ENCODE data around the gene TYW3.
A peak's percentile ranks its signal among the peaks of the same experiment; 100 is the strongest.
"Not testable (repeated sequence)": the region's sequence is repeated elsewhere in the genome, so short reads cannot be mapped to it uniquely, and the experiment has no call there.

Gene TYW3

GRCh38 chr1:74731399-74732052 is 1.4 kb upstream of the TYW3 start:
- no peak for DNase-seq

- not testable (repeated sequence) for DNase-seq
These were observed 643 bp upstream of the TYW3 start for GRCh38 chr1:74732071-74732946.

- peak; percentile 39 for DNase-seq
These were observed 892 bp downstream of the TYW3 start for GRCh38 chr1:74733604-74734484.

GRCh38 chr1:74737333-74737732 is 4.4 kb downstream of the TYW3 start:
- no peak for DNase-seq

- not testable (repeated sequence) for DNase-seq
These were observed 7.5 kb downstream of the TYW3 start for GRCh38 chr1:74740307-74740980.

GRCh38 chr1:74745247-74745646 is 12.3 kb downstream of the TYW3 start:
- DNase-seq = not testable (repeated sequence)

GRCh38 chr1:74748960-74749359 is 16.0 kb downstream of the TYW3 start:
- DNase-seq = no peak

GRCh38 chr1:74753104-74753503 is 20.2 kb downstream of the TYW3 start:
- DNase-seq = no peak

GRCh38 chr1:74755475-74755874 is 22.5 kb downstream of the TYW3 start:
- DNase-seq = no peak

- DNase-seq = not testable (repeated sequence)
These were observed 23.7 kb downstream of the TYW3 start for GRCh38 chr1:74756650-74757049.

GRCh38 chr1:74763807-74764206 is 30.9 kb downstream of the TYW3 start:
- DNase-seq = no peak

- no peak for DNase-seq
These were observed 33.6 kb downstream of the TYW3 start for GRCh38 chr1:74766579-74766978.

GRCh38 chr1:74767490-74767889 is 34.5 kb downstream of the TYW3 start:
- DNase-seq = no peak

- no peak for DNase-seq
These were observed 39.1 kb downstream of the TYW3 start for GRCh38 chr1:74771913-74772515.

GRCh38 chr1:74772945-74773344 is 40.0 kb downstream of the TYW3 start:
- DNase-seq = no peak

- no peak for DNase-seq
These were observed 40.6 kb downstream of the TYW3 start for GRCh38 chr1:74773582-74773981.

GRCh38 chr1:74775735-74776134 is 42.8 kb downstream of the TYW3 start:
- DNase-seq = no peak

- DNase-seq = no peak
These were observed 44.6 kb downstream of the TYW3 start for GRCh38 chr1:74777525-74777924.

GRCh38 chr1:74779750-74780149 is 46.8 kb downstream of the TYW3 start:
- DNase-seq = no peak

- no peak for DNase-seq
These were observed 47.6 kb downstream of the TYW3 start for GRCh38 chr1:74780594-74780993.

GRCh38 chr1:74785944-74786343 is 53.0 kb downstream of the TYW3 start:
- no peak for DNase-seq

GRCh38 chr1:74790453-74790852 is 57.5 kb downstream of the TYW3 start:
- no peak for DNase-seq
